Measurements from ENCODE around the gene MBD1.
A peak's percentile ranks its signal among the peaks of the same experiment; 100 is the strongest.
"Not testable (repeated sequence)": the region's sequence is repeated elsewhere in the genome, so short reads cannot be mapped to it uniquely, and the experiment has no call there.

The MBD1 gene, protein sequence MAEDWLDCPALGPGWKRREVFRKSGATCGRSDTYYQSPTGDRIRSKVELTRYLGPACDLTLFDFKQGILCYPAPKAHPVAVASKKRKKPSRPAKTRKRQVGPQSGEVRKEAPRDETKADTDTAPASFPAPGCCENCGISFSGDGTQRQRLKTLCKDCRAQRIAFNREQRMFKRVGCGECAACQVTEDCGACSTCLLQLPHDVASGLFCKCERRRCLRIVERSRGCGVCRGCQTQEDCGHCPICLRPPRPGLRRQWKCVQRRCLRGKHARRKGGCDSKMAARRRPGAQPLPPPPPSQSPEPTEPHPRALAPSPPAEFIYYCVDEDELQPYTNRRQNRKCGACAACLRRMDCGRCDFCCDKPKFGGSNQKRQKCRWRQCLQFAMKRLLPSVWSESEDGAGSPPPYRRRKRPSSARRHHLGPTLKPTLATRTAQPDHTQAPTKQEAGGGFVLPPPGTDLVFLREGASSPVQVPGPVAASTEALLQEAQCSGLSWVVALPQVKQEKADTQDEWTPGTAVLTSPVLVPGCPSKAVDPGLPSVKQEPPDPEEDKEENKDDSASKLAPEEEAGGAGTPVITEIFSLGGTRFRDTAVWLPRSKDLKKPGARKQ

DNA sequence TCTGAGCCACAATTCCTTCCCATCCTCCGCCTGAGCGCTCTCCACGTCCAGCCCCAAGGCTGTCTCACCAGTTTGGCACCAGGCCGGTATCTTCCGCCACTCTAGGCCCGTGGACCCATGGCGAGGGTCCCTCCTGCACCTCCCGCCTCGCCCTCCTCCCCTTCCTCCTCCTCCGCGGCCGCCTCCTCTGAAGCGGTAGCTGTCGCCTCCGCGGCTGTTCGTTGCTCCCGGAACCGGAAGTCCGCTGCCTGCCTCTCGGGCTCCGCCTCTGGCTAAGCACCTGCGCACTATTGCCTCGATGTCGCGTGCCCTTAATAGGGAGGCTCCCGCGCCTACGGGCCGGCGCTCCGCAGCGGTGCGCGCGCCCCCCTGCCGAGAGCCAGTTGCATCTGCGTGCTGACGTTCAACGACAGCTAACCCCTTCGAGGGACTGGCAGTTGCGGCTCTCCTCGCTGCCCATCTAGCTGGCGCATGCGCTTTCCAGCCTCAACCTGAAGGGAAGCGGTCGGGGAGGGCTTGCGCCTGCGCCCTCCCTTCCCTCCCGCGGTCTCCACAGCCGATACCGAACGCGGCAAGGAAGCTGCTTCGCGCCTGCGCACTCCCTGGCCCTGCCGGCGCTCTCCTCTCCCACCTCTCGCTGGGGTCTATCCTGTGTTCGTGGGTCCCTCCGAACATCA lies at the start of gene MBD1:
Gene MBD1 (minus strand): TSS at position 229 of the 677 bp plus-strand sequence. CDS start 1,531 bp downstream, outside the sequence.
- peak; percentile 99 for DNase-seq (ENCODE audit: low read depth)

DNA sequence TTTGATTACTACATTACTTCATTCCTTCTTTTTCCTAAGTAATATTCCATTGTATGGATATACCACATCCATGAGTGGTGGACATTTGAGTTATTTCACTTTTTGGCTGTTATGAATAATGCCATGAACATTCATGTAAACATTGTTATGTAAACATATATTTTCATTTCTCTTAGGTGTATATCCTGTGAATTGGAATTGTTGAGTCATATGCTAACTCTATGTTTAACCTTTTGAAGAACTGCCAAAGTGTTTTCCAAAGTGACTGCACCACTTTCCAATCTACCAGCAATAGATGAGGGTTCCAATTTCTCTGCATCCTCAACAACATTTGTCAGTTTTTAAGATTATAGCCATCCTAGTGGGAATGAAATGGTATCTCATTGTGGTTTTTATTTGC lies 48.9 kb upstream of the MBD1 start:
- no peak for DNase-seq (ENCODE audit: low read depth)

DNA sequence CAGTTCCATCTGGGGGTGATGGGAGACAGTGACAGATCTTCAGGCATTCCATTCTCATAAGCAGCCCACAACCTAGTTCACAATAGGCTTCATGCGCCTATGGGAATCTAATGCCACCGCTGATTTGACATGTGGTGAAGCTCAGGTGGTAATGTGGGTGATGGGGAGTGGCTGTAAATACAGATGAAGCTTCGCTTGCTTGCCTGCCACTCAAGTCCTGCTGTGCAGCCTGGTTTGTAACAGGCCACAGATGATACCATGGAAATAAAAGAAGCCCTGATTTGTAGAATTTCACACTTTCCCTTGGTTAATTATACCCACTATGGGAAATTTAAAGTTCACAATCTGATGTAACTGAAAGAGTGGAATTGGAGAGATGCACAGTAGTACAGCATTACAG lies 46.7 kb upstream of the MBD1 start:
- DNase-seq (ENCODE audit: low read depth): no peak

DNA sequence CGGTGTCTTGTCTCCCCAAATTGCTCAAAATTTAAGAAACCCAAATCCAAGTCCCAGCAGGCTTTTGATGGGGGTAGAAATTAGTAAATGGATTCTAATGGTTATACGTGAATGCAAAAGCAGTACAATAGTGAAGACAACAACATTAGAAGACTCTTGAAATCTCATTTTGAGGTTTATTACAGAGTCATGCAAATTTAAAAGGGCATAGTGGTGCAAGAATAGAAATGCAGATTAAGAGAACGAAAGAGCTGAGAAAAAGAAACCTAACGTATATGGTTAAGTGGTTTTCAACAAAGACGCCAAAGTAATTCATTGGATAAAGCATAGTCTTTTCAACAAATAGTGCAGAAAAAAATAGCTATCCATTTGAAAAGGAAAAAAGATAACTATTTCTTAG lies 39.4 kb upstream of the MBD1 start:
- DNase-seq (ENCODE audit: low read depth): no peak

DNA sequence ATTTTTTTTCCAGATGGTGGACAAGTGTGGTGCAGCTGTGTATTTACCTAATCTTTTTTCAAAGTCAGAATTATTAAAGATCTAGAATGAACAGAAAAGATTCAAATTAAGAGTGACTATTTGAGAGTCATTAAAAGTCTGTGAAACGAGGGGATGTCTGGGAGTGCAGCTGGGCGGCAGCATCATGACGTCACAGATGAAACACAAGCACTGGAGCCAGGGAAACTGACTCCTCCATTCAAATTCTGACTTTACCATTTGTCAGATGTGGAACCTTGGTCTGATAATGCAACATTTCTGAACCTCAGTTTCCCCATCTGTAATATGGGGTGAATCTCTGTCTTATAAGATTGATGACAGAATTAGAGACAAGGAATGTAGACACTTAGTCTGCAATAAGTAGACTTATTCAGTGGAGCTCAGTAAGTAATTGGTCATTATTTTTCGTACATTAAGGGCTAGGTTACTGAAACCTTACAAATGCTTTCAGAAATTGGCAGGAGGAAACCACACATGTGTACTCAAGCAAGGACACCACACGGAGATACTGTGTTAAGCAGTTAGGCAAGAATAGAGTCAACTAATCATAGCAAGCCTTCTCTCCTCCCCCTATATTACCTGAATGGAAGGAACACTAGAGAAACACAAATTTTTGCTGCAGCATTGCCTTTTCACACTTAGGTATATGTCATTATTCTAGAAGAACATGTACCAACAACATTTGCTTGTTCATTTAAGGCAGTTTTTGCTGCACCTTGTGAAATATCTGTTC lies 34.0 kb upstream of the MBD1 start:
- no peak for DNase-seq (ENCODE audit: low read depth)

DNA sequence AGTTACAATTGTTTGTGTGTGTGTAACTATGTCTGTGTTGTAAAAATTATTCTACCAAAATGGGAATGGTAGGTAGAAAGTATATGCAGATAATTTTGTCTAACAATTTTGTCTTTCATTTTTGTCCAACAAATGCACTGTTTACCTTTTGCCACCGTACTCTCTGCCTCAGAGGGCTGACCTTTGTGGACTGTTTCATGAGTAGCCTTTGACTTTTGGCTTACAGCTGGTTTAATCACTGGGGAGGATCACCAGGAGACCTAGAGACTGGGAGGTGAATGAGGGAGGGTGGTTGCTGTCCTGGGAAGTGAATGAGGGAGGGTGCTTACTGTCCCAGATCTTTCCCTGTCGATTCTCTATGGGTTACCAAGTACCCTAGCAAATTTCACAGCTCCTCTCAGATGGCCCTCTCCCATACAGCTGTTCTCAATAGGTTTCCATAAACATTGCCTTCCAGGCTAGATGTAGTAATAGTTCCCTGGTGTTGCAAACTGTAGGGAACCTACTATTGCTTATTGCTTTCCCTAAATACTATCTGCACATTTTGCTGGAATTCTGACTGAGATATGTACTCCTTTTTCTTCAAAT lies 32.6 kb upstream of the MBD1 start:
- no peak for DNase-seq (ENCODE audit: low read depth)

DNA sequence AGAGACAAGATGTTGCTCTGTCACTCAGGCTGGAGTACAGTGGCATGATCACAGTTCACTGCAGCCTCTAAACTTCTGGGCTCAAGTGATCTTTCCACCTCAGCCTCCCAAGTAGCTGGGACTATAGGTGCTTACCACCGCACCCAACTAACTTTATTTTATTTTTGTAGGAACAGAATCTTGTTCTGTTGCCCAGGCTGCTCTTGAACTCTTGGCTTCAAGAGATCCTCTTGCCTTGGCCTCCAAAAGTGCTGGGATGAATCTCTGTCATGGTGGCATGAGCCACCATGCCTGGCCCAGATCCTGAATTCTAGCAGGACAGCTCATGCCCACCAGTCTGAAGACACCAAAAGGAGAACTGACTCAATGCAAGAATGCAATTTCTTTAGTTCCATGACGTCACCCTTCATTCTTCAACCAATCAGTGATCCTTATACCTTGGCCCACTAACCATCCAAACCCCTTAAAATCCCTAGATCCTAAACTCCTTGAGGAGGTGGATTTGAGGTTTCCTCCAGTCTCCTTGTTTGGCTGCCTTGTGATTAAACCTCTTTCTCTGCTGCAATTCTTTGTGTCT lies 31.8 kb upstream of the MBD1 start:
- DNase-seq (ENCODE audit: low read depth): no peak

DNA sequence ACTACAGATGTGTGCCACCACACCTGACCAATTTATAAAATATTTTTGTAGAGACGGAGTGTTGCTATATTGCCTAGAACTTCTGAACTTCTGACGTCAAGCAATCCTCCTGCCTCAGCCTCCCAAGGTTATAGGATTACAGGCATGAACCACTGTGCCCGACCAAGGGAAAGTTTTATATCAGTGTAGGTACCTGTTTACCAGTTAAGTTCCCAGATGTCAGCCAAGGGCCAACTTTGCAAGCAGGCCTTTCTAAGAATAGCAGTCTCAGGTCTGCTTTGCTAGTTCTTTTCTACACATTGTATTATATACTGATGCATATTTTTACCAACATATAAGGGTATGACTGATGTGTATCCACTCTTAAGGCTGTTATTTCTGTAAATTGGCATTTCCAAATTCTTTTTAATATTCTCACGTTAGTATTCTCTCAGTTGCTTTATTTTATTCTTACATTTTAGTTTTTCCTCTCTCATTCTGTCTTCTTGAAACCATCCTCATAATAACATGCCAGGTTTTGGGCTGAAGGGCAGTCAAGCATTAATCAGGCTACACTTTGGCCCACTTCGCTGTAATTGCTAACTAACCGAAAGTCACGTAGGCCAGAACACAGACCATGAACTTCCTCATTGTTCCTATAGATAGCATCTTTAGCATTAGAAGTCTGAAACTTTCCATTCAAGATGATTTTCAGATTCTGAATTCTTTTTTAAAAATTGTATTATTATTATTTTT lies 31.1 kb upstream of the MBD1 start:
- no peak for DNase-seq (ENCODE audit: low read depth)

- DNase-seq (ENCODE audit: low read depth): no peak
Observed at GRCh38 chr18:50311650-50312049, 30.3 kb upstream of the MBD1 start.

GRCh38 chr18:50310080-50310479 lies 28.8 kb upstream of the MBD1 start:
- DNase-seq (ENCODE audit: low read depth): no peak

- not testable (repeated sequence) for DNase-seq (ENCODE audit: low read depth)
Observed at GRCh38 chr18:50308851-50309250, 27.5 kb upstream of the MBD1 start.

DNA sequence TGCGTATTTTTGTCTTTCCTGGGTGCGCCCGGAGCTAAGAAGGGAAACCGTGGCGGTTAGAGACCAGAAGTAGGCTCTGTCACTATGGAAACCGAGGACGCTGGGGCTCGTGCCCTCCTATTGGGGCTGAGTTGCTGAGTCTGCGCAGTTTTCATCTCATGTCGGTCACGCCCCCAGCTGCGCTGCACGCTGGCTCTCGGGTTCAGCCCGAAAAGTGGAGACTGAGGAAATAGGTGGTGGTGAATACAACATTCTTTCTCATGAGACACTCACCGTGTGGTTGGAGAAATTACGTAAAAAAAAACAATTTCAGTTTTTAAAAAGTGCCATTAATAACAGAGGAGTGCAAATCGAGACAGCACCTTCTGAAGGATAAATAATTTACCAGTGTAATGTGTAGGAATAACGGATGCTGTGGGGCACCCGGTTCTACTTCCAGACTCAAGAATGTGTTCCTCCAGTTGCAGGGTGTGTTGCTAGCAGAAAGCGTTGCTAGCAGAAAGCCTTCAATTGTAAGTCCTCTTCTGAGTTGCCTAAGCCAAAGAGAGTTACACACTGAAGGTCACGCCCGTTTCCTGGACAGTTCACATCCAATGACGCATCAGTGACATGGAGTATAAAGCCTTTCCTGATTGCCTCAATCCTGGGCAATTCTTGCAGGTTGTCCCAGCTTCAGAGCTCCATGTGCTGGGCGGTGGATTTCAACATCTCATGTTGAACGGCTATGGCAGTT lies 26.6 kb upstream of the MBD1 start:
- peak; percentile 83 for DNase-seq (ENCODE audit: low read depth)

- no peak for DNase-seq (ENCODE audit: low read depth)
Observed at GRCh38 chr18:50307400-50307737, 26.0 kb upstream of the MBD1 start.

- DNase-seq (ENCODE audit: low read depth): no peak
Observed at GRCh38 chr18:50306944-50307343, 25.6 kb upstream of the MBD1 start.

DNA sequence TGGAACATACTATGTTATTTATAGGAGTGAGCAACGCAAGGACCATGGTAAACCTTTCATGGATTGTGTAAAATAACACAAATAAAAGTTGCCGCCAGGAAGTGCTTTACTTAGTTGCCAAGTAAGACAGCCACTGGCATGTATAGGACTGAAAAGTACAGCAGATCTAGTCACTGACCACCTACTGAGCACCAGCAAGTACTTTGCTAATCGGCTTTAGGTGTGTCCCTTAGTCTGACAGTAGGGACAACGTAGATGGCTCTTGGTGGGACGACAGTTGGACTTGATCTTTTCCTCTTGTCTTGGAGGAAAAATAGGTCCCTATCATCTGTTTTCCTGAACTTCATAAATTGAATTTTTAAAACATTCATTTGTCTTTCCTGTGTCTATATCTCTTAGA lies 19.8 kb upstream of the MBD1 start:
- DNase-seq (ENCODE audit: low read depth): no peak

- no peak for DNase-seq (ENCODE audit: low read depth)
Observed at GRCh38 chr18:50299626-50300388, 18.5 kb upstream of the MBD1 start.

DNA sequence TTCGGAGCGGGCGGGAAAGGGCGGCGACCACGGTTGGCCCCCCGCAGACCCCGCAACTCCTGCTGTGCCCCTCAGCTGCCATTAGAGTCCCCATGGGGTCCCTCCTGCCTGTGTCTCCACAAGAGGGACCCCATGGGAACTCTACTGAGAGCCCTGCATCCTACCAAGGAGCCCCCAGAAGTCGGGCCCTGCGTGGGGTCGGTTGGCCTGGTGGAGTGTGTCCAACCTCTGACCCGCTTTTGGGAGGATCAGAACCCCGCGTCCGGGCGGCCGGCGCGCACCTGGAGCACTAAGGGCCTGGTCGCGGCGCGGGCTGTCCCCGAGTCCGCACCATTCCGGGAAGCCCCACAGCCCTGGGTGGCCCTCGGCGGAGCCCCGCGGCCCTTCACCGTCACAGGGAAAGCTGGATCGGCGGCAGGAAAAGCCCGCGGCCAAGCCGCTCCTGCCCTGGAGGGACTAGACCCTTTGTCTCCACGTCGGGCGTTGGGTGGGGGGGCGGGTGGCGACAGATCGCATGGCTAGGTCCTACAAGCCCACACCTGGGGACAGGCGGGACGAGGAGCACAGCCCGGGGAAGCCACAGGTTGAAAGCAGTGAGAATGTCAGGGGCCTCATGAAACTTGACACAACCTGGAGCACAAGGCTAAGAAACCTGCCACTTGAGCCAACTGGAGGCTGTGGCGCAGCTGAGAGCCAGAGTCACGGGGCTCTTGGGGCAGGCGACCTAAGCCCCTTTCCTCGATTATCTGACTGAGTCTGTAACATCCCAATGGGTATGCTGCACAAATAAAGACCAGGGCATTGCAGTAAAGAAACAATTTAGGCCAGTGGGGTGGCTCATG lies 17.3 kb upstream of the MBD1 start:
- DNase-seq (ENCODE audit: low read depth): no peak

DNA sequence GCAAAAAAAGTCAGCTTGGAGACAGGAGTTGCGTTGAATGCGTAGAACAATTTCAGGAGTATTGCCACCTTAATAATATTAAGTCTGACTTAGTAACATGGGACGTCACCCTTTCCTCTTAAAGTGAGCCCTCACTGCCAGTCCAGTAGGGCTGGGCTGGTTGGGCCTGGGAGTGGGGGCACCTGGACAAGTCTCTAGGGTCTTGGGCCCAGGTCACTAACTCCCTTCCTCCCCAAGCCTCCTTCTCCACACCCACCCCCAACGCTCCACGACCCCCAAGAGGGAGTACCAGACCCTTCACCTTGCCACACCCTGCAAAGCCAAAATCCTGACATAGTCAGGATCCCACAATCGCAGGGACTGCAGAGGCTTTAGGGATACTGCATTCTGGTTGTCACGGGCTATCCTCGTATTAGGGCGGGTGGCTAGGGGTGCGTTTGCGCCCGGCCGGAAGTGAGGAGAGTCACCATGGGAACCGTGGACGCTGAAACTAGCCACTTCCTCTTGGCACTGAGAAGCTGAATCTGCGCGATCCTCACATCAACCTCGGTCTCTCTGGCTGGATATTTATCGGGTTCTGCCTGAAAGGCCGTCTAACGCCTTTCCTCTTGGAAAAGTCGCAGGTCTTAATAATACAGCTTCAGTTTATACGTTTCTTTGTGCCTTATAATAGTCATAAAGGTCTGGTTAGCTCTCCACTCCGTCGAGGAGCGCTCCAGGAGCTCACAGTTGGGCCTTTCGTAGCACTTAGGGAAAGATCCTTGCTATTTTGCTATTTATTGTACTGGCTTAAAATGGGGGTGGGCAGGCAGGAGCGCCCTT lies 16.5 kb upstream of the MBD1 start:
- DNase-seq (ENCODE audit: low read depth): peak; percentile 47
